ENCODE data around the gene VIL1.

VIL1 gene

DNA sequence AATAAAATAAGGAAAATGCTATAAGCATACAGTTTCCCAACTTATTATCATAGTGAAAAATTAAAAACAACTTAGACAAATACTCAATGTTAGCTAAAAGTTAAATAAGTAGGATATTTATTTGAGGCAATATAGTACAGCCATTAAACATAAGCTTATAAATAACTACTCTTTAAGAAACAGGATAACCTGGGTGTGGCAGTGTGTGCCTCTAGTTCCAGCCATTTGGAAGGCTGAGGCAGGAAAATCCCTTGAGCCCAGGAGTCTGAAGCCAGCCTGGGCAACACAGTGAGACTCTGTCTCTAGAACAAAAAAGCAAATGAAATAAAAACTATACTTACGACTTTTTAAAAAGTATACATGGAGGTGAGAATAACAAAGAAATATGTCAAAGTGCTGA is 39.7 kb downstream of the VIL1 start:
- no peak for DNase-seq (ENCODE audit: insufficient read length, low spot score)
- TF ChIP-seq, protein P1, sequence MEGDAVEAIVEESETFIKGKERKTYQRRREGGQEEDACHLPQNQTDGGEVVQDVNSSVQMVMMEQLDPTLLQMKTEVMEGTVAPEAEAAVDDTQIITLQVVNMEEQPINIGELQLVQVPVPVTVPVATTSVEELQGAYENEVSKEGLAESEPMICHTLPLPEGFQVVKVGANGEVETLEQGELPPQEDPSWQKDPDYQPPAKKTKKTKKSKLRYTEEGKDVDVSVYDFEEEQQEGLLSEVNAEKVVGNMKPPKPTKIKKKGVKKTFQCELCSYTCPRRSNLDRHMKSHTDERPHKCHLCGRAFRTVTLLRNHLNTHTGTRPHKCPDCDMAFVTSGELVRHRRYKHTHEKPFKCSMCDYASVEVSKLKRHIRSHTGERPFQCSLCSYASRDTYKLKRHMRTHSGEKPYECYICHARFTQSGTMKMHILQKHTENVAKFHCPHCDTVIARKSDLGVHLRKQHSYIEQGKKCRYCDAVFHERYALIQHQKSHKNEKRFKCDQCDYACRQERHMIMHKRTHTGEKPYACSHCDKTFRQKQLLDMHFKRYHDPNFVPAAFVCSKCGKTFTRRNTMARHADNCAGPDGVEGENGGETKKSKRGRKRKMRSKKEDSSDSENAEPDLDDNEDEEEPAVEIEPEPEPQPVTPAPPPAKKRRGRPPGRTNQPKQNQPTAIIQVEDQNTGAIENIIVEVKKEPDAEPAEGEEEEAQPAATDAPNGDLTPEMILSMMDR (IDR thresholded peaks at IDR 0.05; ENCODE audit: insufficient read depth, missing control alignments) = no peak

DNA sequence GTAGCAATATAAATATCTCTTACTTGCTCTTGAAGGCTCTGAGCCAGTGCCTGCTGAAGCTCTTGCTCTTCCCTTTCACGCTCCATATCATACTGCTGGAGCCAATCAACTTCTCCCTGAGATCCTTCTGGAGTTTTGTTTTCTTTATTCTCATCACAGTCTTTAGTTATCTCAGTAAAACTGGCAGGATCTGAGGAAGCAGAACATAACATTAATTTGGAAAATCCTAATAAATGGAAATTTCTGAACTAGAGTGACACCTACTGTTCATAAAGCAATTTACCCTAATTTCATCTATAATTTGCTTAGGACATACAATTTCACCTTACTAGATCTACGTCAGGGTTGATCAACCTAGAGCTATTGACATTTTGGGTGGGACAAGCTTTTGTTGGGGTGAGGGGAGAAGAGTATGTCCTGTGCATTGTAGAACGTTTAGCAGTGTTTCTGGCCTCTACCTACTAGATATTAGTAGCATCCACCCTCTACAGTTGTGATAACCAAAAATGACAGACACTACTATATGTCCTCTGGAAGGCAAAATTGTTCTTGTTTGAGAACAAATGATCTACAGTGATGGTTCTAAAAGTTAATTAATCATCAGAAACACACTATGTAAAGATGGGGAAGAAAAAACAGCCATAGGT is 47.2 kb downstream of the VIL1 start:
- TF ChIP-seq, protein P1 (IDR thresholded peaks at IDR 0.05; ENCODE audit: insufficient read depth, missing control alignments) = peak; percentile 34
- FAIRE-seq (no peak), DNase-seq (ENCODE audit: insufficient read length, low spot score) (no peak)

More for the DNA sequence above, 39.7 kb downstream of the VIL1 start:
- FAIRE-seq = no peak

DNA sequence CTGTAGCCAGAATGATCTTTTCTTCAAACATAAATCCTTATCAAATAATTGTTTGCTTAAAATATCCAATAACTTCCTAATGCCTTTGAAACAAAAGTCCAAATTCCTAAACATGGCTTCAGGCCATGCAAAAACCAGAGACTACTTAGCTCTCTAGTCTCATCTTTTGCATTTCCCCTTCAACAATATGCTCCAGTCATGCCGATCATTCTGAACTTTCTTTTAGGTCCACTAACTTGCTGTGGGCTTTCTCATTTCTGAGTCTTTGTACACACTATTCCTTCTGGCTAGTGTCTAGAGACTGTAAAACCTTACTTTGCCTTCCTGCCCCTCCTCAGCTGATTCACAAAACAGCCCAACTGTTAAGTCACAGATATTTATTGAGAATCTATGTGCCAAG is 51.5 kb downstream of the VIL1 start:
- DNase-seq (ENCODE audit: insufficient read length, low spot score) (no peak), FAIRE-seq (no peak)
- TF ChIP-seq, protein P1 (IDR thresholded peaks at IDR 0.05; ENCODE audit: insufficient read depth, missing control alignments) = no peak

GRCh38 chr2:218471036-218471435 is 52.1 kb downstream of the VIL1 start:
- no peak for FAIRE-seq
- TF ChIP-seq, protein P1 (IDR thresholded peaks at IDR 0.05; ENCODE audit: insufficient read depth, missing control alignments) = no peak

GRCh38 chr2:218471982-218472381 is 53.1 kb downstream of the VIL1 start:
- FAIRE-seq (no peak), DNase-seq (ENCODE audit: insufficient read length, low spot score) (no peak)
- TF ChIP-seq, protein P1 (IDR thresholded peaks at IDR 0.05; ENCODE audit: insufficient read depth, missing control alignments) = no peak

More at GRCh38 chr2:218471036-218471435, 52.1 kb downstream of the VIL1 start:
- DNase-seq (ENCODE audit: insufficient read length, low spot score) = no peak

- no peak for FAIRE-seq
- TF ChIP-seq, protein P1 (IDR thresholded peaks at IDR 0.05; ENCODE audit: insufficient read depth, missing control alignments) = no peak
- DNase-seq (ENCODE audit: insufficient read length, low spot score) = no peak
These were observed 54.1 kb downstream of the VIL1 start for GRCh38 chr2:218472988-218473387.

DNA sequence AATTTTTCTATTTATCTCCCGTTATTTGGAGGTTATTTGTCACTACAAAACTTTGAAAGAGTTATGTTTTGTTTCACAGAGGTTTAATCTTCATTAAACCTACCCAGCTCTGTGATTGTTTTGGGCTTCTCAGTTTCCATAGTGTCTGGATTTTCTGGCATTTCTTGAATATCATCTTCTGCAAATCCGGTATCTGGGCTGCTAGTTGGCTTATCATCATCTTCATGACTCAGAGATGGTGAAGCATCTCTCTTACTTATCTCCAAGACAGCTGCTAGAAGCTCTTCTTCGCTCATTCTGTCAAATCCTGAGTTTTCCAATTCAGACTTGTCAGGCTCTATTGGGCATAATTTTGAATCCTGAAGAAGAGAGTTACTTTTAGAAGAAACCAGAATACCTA is 55.6 kb downstream of the VIL1 start:
- DNase-seq (ENCODE audit: insufficient read length, low spot score) (no peak), FAIRE-seq (no peak)
- TF ChIP-seq, protein P1 (IDR thresholded peaks at IDR 0.05; ENCODE audit: insufficient read depth, missing control alignments) = no peak
